Dermis blood vessel endothelial cell (primary cell): ENCODE data around the gene UBE3C. TPM values are rescaled to one million over a fixed set of nuclear protein-coding genes. Genes with fewer than 3 reads are reported as not detected.

Experiments used
- DNase-seq: peaks from one replicate; pipeline ENCODE4 v3.0.0; 2010
- total RNA-seq: library from RNA; depleted of rRNA; stranded (reverse); fragments of >200 nt; gene quantifications from 2 replicates; pipeline ENCODE4 v1.2.3, GENCODE V29; 2014

The UBE3C gene
- total RNA-seq, 1 donor from 2014 or later: 116 TPM

- no peak for DNase-seq
These were observed 45.1 kb downstream of the UBE3C start for GRCh38 chr7:157183832-157184231.

DNA sequence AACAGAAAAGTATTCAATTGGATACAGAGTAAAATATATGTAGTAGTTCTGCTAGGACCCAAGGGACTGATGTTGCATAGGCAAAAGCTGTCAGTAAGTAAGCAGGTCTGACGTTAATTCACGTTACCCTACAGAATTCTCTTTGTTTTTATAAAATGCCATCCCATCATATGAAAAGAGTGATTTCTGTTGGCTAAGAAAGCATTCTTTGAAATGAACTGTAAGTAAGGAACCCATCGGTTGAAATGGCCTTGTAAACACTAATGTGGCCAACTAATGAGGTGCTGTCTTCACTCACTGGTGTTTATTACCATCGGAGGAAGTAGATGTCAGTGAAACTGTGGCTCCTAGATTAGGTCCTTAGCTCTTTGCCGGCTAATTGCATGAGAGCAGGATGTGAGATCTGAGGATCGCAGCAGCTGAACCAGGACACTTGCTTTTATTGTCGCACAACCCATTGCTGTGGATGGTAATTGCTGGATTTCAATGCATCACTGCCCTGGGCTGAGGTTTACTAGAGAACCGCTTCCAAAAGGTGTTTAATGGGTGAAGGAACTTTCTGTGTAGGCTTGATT is 49.5 kb downstream of the UBE3C start:
- no peak for DNase-seq

GRCh38 chr7:157189405-157189804 is 50.7 kb downstream of the UBE3C start:
- no peak for DNase-seq

- DNase-seq: no peak
These were observed 54.1 kb downstream of the UBE3C start for GRCh38 chr7:157192861-157193260.

DNA sequence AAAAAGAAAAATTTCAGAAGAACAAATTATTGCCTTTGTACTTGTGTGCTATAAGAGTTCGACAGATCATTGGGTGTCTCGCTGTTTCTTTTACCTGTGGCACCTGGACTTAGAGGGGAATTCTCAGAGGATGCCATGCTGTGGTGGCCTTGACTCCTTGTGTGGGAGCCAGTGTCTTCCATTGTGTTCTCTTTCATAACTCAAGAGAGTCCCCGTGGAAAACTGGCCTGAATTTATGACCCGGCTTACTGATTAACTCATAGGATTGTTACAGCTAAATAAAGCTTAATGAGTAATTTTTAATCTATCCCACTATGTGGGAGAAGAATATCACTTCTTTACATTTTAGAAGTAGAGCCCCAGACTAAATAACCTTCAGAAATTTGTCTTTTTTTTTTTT is 54.5 kb downstream of the UBE3C start:
- no peak for DNase-seq

DNA sequence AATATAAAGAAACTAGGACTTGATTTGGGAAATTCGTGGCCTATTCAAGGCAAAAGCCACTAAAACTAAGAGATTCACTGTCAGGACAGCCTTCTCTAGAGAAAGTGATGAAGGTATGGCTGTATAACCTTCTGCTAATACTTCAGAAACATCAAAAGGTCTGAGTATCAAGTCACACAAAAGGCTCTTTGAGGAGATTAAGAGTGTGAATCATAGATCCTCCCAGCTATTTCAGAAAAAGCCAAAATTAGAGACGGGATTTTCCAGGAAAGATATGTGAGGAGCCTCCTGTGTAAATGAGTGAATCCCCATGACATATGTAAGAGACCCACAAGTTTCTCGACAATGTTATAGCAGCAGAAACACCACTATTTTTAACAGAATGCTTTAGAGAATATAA is 56.2 kb downstream of the UBE3C start:
- no peak for DNase-seq

DNA sequence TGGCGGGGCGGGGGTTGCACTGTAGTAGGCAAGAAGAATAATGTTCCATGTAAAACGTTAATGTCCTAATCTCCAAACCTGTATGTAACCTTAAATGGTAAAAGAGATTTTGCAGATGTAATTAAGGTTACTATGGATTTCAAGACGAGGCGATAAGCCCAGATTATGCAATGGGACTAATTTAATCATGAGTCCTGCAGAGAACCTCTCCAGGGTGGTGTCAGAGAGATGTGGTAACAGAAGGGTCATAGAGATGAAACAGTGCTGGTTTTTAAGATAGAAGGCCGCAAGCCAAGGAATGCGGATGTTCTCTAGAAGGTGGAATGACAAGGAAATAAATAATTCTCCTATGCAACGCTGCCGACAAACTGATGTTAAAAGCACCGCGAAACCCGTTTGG is 57.1 kb downstream of the UBE3C start:
- no peak for DNase-seq

DNA sequence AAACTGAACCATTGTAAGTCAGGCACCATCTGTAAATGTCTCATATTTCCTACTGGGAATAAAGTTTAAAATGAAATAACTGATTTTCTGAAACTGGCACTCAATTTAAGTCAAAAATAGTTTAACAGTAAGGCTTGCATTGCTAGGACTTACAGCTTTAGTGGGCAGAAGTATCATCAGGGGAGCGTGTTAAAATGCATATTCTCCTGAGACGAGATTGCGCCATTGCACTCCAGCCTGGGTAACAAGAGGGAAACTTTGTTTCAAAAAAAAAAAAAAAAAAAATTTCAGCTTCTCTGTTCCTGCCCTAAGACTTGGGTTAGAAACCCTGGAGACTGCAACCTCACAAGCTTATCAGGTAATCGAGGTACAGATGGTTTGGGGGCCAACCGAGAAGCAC is 65.4 kb downstream of the UBE3C start:
- DNase-seq: no peak

- DNase-seq: no peak
These were observed 66.7 kb downstream of the UBE3C start for GRCh38 chr7:157205438-157205837.

- no peak for DNase-seq
These were observed 70.1 kb downstream of the UBE3C start for GRCh38 chr7:157208571-157209413.

- DNase-seq: no peak
These were observed 72.0 kb downstream of the UBE3C start for GRCh38 chr7:157210682-157211081.

DNA sequence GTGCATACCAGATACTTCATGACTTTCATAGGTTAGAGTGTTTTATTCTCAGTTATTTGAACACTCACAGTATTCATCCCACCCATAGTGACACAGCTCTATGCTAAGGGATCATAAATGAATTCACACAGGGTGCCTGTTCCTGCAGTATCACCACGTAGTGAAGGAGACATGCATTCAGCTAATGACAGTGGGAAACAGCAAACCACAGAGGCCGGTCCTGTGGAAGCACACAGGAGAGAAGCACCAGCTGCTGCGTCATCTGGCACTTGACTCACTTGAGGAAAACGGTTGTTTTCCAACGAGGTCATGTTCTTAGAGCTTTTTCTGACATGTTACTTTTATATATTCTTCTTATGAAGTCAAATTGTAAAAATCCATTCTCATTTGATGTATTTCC is 73.0 kb downstream of the UBE3C start:
- peak; percentile 44 for DNase-seq

- no peak for DNase-seq
These were observed 80.4 kb downstream of the UBE3C start for GRCh38 chr7:157219154-157219553.

DNA sequence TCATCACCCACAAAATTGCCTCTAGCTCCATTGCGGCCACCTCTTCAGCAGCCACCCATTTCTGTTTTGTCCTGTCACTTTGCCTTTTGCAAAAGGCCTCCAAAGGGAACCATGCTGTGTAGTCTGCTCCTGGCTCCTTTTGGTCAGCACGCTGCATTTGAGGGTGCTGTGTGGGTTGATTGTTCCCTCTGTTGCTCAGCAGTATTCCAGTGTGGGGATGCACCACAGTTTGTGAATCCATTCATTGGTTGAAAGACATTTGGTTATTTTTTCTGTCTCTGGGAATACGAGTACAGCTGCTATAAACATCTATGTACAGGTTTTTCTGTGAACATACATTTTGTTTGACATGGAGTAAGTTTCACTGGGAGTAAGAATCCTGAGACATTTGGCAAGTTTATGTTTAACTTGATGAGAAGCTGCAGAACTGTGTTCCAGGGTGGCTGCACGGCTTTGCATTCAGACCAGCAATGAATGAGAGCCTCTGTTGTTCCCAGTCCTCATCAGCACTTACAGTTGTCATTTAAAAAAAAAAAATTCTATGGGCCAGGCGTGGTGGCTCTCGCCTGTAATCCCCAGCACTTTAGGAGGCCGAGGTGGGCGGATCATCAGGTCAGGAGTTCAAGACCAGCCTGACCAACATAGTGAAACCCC is 82.3 kb downstream of the UBE3C start:
- DNase-seq: no peak

GRCh38 chr7:157222687-157223086 is 84.0 kb downstream of the UBE3C start:
- no peak for DNase-seq

GRCh38 chr7:157224627-157225026 is 85.9 kb downstream of the UBE3C start:
- peak; percentile 29 for DNase-seq

DNA sequence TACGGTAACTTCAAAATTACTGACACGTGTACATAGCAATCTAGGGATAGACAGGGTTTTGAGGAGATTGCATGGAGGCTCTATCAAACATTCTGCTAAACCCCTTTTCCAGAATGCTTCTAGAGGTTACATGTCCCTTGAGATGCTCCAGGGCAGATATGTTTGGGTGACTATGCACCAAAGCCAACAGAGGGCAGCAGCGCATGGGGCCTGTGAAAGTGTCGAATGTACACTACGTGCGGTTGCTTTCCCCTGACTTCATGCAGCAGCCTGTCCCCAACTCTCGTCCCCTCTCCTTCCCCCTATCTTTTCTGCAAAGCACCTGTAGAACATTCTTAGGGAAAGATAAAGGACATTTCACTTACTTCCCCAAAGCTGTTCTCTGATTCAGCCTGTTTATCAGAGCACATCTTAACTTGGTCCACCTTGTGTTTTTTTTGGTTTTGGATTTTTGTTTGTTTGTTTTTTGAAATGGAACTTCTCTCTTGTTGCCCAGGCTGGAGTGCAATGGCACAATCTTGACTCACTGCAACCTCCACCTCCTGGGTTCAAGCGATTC is 90.2 kb downstream of the UBE3C start:
- DNase-seq: peak; percentile 63

DNA sequence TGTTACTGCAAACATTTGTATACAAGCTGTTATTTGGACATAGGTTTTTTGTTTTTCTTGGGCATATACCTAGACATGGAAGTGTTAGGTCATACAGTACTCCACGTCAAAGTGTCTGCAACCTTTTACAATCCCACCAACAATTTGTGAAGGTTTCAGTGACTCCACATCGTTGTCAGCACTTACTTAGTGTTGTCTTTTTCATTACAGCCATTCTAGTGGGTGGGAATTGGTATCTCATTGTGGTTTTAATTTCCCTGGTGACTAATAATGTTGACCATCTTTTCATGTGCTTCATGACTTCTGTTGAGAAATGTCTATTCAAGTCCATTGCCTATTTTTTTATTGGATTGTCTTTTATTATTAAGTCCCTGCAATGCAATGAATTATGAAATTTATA is 95.0 kb downstream of the UBE3C start:
- no peak for DNase-seq

- DNase-seq: no peak
These were observed 95.5 kb downstream of the UBE3C start for GRCh38 chr7:157234271-157234670.

DNA sequence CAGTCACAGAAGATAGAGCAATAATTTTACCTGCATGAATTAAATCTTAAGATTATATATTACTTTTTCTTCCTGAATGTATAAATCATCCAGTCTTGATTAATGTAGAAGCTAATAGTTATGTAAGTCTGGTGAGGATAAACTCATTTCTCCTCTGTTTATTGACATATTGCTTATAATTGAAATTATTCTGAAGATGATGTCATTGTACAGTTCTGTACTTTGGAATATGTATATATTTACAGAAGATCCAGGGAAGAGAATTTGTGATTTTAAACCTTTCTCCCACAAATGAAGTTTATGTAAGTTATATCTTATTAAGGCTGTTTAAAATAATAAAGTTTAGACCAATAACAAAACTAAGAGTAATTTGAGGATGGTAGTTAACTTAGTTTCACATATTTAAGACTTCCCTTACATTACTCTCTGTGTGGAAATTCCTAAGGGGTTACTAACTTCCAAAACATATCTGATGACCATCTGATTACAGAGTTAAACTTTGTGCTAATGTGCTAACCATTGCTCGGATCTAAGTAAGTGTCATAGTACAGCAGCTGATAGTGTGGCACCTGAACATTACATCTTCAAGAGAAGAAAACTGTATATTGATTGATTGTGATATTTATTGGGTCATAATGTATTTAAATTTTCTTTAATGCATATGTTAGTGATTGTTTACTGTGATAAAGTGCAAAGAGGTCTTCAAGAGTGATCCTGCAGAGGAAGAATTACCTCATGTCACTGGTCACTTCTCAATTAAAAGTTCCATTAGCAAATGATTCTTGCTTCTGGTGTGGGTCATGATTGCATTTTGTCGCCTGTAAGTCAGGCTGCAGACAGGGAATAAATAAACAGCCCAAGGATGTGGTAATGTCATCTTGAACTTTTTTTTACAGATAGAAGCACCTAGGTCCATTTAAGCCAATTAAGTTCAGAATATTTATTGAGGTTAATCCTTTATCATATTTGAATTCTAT is 96.9 kb downstream of the UBE3C start:
- DNase-seq: peak; percentile 47

DNA sequence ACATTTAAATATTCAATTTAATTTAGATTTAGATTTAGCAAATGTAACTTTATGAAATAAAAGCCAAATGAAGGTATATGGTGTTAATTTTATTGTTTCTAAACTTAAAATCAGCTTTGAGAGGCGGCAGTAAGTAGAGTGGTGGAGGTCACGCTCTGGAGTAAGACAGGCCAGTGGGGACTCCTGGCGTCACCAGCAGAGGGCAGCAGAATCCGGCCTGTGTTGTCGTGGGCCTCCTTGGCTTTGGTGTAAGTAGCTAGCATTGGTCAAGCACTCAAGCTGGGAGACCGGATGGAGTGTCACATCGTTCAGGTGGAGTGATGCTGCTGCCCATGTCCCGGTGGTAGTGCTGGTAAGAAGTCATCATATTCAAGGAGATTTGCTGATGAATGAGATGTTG is 99.4 kb downstream of the UBE3C start:
- no peak for DNase-seq

DNA sequence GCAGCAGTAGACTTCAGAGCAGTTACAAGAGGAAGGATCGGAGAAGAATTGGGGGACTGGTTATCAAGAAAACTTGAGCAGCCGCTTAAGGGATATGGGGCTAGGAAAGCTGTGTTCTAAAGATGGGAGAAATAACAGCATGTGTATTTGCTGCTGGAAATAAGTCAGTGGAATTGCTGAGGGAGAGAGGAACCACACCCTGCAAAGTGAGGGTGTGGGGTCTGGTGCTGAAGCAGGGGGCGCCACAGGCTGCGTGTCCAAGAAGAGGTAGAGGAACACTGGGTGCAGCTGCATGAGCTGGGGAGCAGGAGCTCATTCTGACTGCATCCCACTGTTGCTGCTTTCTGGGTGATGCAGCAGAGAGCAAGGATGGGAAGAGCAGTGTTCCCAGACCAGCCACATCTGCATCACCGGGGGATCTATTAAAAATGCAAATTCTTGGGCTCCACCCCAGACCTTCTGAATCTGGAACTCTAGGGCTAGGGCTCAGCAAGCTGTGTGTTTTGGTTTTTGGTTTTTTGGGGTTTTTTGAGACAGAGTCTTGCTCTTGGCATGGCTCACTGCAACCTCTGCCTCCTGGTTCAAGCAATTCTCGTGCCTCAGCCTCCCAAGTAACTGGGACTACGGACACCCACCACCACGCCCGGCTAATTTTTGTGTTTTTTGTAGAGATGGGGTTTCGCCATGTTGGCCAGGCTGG is 101.0 kb downstream of the UBE3C start:
- DNase-seq: no peak
